ENCODE results near the gene NTSR1.

NTSR1 gene

GRCh38 chr20:62670998-62671397 is 37.6 kb upstream of the NTSR1 start:
- Histone ChIP-seq H3K4me2 (ENCODE audit: low read depth, low read length, poor library complexity, severe bottlenecking) (no peak overlapping the region), H2AFZ (ENCODE audit: low read length) (no peak overlapping the region), H3K79me2 (ENCODE audit: insufficient read depth, low read length) (no peaks in the 10 kb centered on the region), H3K9me2 (replicated peaks; ENCODE audit: low read depth, low read length) (no peaks in the 10 kb centered on the region), H3K27me3 (ENCODE audit: insufficient read depth, low read length, poor library complexity, severe bottlenecking) (no peaks in the 10 kb centered on the region), H3F3A (ENCODE audit: low read depth) (no peaks in the 10 kb centered on the region), H3K4me3 (ENCODE audit: low read length, poor library complexity, severe bottlenecking) (no peak overlapping the region), H4K20me1 (ENCODE audit: insufficient read depth, low read length, poor library complexity, severe bottlenecking) (no peaks in the 10 kb centered on the region), H3K36me3 (ENCODE audit: insufficient read depth, low read length) (peaks cover 19% of the 10 kb centered on the region; the same call in 1 of the 2 replicates), H3K9me3 (ENCODE audit: insufficient read depth, low read depth, low read length) (no peaks in the 10 kb centered on the region), H3K9ac (ENCODE audit: low read depth, low read length, poor library complexity, severe bottlenecking) (no peak overlapping the region), H3K4me1 (ENCODE audit: insufficient read depth, low read length, poor library complexity, severe bottlenecking) (no peaks in the 10 kb centered on the region)
- no peak for TF ChIP-seq CTCF (conservative IDR thresholded peaks at IDR 0.05; ENCODE audit: low read length)

- Histone ChIP-seq H3K4me3 (ENCODE audit: low read length, poor library complexity, severe bottlenecking) (no peak overlapping the region), H3K9ac (ENCODE audit: low read depth, low read length, poor library complexity, severe bottlenecking) (no peak overlapping the region), H3K79me2 (ENCODE audit: insufficient read depth, low read length) (no peaks in the 10 kb centered on the region), H3K9me2 (replicated peaks; ENCODE audit: low read depth, low read length) (no peaks in the 10 kb centered on the region), H3K9me3 (ENCODE audit: insufficient read depth, low read depth, low read length) (no peaks in the 10 kb centered on the region), H3K4me2 (ENCODE audit: low read depth, low read length, poor library complexity, severe bottlenecking) (no peak overlapping the region), H2AFZ (ENCODE audit: low read length) (no peak overlapping the region), H3K27me3 (ENCODE audit: insufficient read depth, low read length, poor library complexity, severe bottlenecking) (no peaks in the 10 kb centered on the region), H3K36me3 (ENCODE audit: insufficient read depth, low read length) (peaks cover 15% of the 10 kb centered on the region; the same call in 1 of the 2 replicates), H3F3A (ENCODE audit: low read depth) (no peaks in the 10 kb centered on the region), H3K4me1 (ENCODE audit: insufficient read depth, low read length, poor library complexity, severe bottlenecking) (no peaks in the 10 kb centered on the region), H4K20me1 (ENCODE audit: insufficient read depth, low read length, poor library complexity, severe bottlenecking) (no peaks in the 10 kb centered on the region)
- TF ChIP-seq EZH2phosphoT487 (IDR thresholded peaks at IDR 0.05; ENCODE audit: borderline replicate concordance) (no peak), CTCF (conservative IDR thresholded peaks at IDR 0.05; ENCODE audit: low read length) (no peak)
Measured at GRCh38 chr20:62671765-62672164, 36.9 kb upstream of the NTSR1 start.

- Histone ChIP-seq H3K27me3 (ENCODE audit: insufficient read depth, low read length, poor library complexity, severe bottlenecking) (no peaks in the 10 kb centered on the region), H4K20me1 (ENCODE audit: insufficient read depth, low read length, poor library complexity, severe bottlenecking) (no peaks in the 10 kb centered on the region), H3K9me2 (replicated peaks; ENCODE audit: low read depth, low read length) (no peaks in the 10 kb centered on the region), H3K4me1 (ENCODE audit: insufficient read depth, low read length, poor library complexity, severe bottlenecking) (peaks cover 22% of the 10 kb centered on the region), H3K4me3 (ENCODE audit: low read length, poor library complexity, severe bottlenecking) (no peak overlapping the region), H3K4me2 (ENCODE audit: low read depth, low read length, poor library complexity, severe bottlenecking) (no peak overlapping the region), H3K36me3 (ENCODE audit: insufficient read depth, low read length) (peaks cover 4% of the 10 kb centered on the region; the same call in 1 of the 2 replicates), H3K79me2 (ENCODE audit: insufficient read depth, low read length) (no peaks in the 10 kb centered on the region), H3F3A (ENCODE audit: low read depth) (no peaks in the 10 kb centered on the region), H2AFZ (ENCODE audit: low read length) (no peak overlapping the region), H3K9me3 (ENCODE audit: insufficient read depth, low read depth, low read length) (no peaks in the 10 kb centered on the region), H3K9ac (ENCODE audit: low read depth, low read length, poor library complexity, severe bottlenecking) (no peak overlapping the region)
- TF ChIP-seq EZH2phosphoT487 (IDR thresholded peaks at IDR 0.05; ENCODE audit: borderline replicate concordance) (no peak), CTCF (conservative IDR thresholded peaks at IDR 0.05; ENCODE audit: low read length) (no peak)
Measured at GRCh38 chr20:62674370-62674769, 34.3 kb upstream of the NTSR1 start.

Measured in Loucy (cell line).